Lower leg skin (tissue), 4 donors: ENCODE measurements around the gene SNAI3. TPM values are rescaled to one million over a fixed set of nuclear protein-coding genes. Genes with fewer than 3 reads are reported as not detected.
A peak's percentile ranks its signal among the peaks of the same experiment; 100 is the strongest.
"Not testable (repeated sequence)": the region's sequence is repeated elsewhere in the genome, so short reads cannot be mapped to it uniquely, and the experiment has no call there.

Experiments used
- DNase-seq, 2 donors: peaks; one replicate each; pipeline ENCODE4 v3.0.0-alpha.2; 2019; ENCODE audit warnings: low spot score in 2 of 2
- H3K4me3 ChIP-seq: fragments of 200-600 bp; sonication (generic); 2 replicates; pipeline ENCODE4 v1.5.1; 2017; ENCODE audit warnings: mild to moderate bottlenecking, low read depth; ENCODE audit not compliant: poor library complexity, severe bottlenecking
- POLR2A ChIP-seq, 2 donors: fragments of 450-650 bp; IDR thresholded peaks; one replicate each; pipeline ENCODE4 v1.6.1; 2016 to 2017; ENCODE audit warnings: antibody characterized with exemption in 2 of 2, mild to moderate bottlenecking in 1 of 2, moderate library complexity in 1 of 2
- WGBS, 2 donors: methylation state at CpG; one replicate each; pipeline ENCODE4 v1.1.5; 2018; 5-methylcytosine and 5-hydroxymethylcytosine counted together
- intact Hi-C: fragments of 100-400 bp; cut with DNase I; formaldehyde crosslinking; loops from one replicate; pipeline ENCODE4 v1.15.0; 2023; ENCODE audit warnings: low total_unique reads
- total RNA-seq, 4 donors: library from RNA; depleted of rRNA; stranded (reverse); fragments of >200 nt; gene quantifications; one replicate each; pipeline ENCODE4 v1.1.0, GENCODE V29; 2016
- TF ChIP-seq, protein P1 (sequence below), 3 donors: fragments of 450-650 bp; IDR thresholded peaks; one replicate each; pipeline ENCODE4 v1.5.1; 2016; ENCODE audit warnings: antibody characterized with exemption in 3 of 3, mild to moderate bottlenecking in 3 of 3, moderate library complexity in 2 of 3

SNAI3 gene
- total RNA-seq, 4 donors from 2014 or later = 0.17 to 0.81 (median 0.29) TPM

- intact Hi-C loops = loop anchor here (1.0 kb wide), 1 partner anchor 49 kb away; no protein-coding TSS in a partner anchor
- no peak for DNase-seq
- no peak overlapping the region for H3K4me3 ChIP-seq
- WGBS, 2 donors = 70 to 72% methylated on average over 10 of the region's 10 CpGs
- TF ChIP-seq POLR2A (IDR thresholded peaks at IDR 0.05) = no peak
- TF ChIP-seq, protein P1, sequence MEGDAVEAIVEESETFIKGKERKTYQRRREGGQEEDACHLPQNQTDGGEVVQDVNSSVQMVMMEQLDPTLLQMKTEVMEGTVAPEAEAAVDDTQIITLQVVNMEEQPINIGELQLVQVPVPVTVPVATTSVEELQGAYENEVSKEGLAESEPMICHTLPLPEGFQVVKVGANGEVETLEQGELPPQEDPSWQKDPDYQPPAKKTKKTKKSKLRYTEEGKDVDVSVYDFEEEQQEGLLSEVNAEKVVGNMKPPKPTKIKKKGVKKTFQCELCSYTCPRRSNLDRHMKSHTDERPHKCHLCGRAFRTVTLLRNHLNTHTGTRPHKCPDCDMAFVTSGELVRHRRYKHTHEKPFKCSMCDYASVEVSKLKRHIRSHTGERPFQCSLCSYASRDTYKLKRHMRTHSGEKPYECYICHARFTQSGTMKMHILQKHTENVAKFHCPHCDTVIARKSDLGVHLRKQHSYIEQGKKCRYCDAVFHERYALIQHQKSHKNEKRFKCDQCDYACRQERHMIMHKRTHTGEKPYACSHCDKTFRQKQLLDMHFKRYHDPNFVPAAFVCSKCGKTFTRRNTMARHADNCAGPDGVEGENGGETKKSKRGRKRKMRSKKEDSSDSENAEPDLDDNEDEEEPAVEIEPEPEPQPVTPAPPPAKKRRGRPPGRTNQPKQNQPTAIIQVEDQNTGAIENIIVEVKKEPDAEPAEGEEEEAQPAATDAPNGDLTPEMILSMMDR (IDR thresholded peaks at IDR 0.05) = no peak
These were observed 16.3 kb downstream of the SNAI3 start for GRCh38 chr16:88669980-88670379.

- intact Hi-C loops, H3K4me3 ChIP-seq, DNase-seq: not testable (repeated sequence)
- 85 to 93% methylated on average over 8 of the region's 8 CpGs for WGBS, 2 donors
These were observed 16.8 kb downstream of the SNAI3 start for GRCh38 chr16:88669493-88669892.

GRCh38 chr16:88667461-88667860 lies 18.8 kb downstream of the SNAI3 start:
- 62 to 63% methylated on average over 4 to 5 of the region's 5 CpGs for WGBS, 2 donors
- H3K4me3 ChIP-seq = no peak overlapping the region
- TF ChIP-seq, protein P1 (IDR thresholded peaks at IDR 0.05) = no peak
- no peak for DNase-seq
- intact Hi-C loops = no loop called here

- no peak for TF ChIP-seq POLR2A (IDR thresholded peaks at IDR 0.05)
- TF ChIP-seq, protein P1 (IDR thresholded peaks at IDR 0.05) = no peak
- no peak overlapping the region for H3K4me3 ChIP-seq
- WGBS, 2 donors = 89 to 93% methylated on average over 3 of the region's 3 CpGs
- DNase-seq = no peak
- intact Hi-C loops = no loop called here
These were observed 20.7 kb downstream of the SNAI3 start for GRCh38 chr16:88665570-88665969.

- intact Hi-C loops = no loop called here
- peak in 1 of 2 donors; percentile 85 for DNase-seq
- TF ChIP-seq, protein P1 (IDR thresholded peaks at IDR 0.05) = no peak
- no peak for TF ChIP-seq POLR2A (IDR thresholded peaks at IDR 0.05)
- WGBS, 2 donors = 51 to 54% methylated on average over 4 of the region's 4 CpGs
- no peak overlapping the region for H3K4me3 ChIP-seq
These were observed 21.2 kb downstream of the SNAI3 start for GRCh38 chr16:88665148-88665547.

- no peak for TF ChIP-seq POLR2A (IDR thresholded peaks at IDR 0.05)
- TF ChIP-seq, protein P1 (IDR thresholded peaks at IDR 0.05) = no peak
- WGBS, 2 donors = 1% methylated on average over 31 to 71 of the region's 88 CpGs
- intact Hi-C loops = no loop called here
These were observed 23.3 kb downstream of the SNAI3 start, which contains the start of gene MVD for GRCh38 chr16:88662843-88663606. Gene MVD (minus strand): TSS chr16:88663091. CDS start chr16:88663080, 11 bp downstream.

More at GRCh38 chr16:88662843-88663606, 23.3 kb downstream of the SNAI3 start, which contains the start of gene MVD:
- peak within 1 kb of the TSS; percentile 79 for H3K4me3 ChIP-seq
- peak; percentile 96 to 99 for DNase-seq
